A172 (cell line): Measurements from ENCODE around the gene SF3A1. TPM values are rescaled to one million over a fixed set of nuclear protein-coding genes. Genes with fewer than 3 reads are reported as not detected.

Source experiments
- DNase-seq: peaks from one replicate; pipeline ENCODE4 v3.0.0-alpha.2; 2015; ENCODE audit warnings: low spot score
- total RNA-seq: library from RNA; depleted of rRNA; stranded (reverse); fragments of >200 nt; shearing (Covaris generic); gene quantifications from 2 replicates; pipeline ENCODE4 v1.2.3, GENCODE V29; 2014

The SF3A1 gene
- total RNA-seq, 1 experiment from 2014 or later: 39.8 TPM

- DNase-seq: no peak
These were observed 32.5 kb downstream of the SF3A1 start for GRCh38 chr22:30324014-30324730.

- no peak for DNase-seq
These were observed 33.4 kb downstream of the SF3A1 start for GRCh38 chr22:30323246-30323645.

- DNase-seq: no peak
These were observed 35.2 kb downstream of the SF3A1 start for GRCh38 chr22:30321461-30321860.

GRCh38 chr22:30320021-30320556 lies 36.6 kb downstream of the SF3A1 start:
- no peak for DNase-seq

- DNase-seq: no peak
These were observed 37.8 kb downstream of the SF3A1 start for GRCh38 chr22:30318799-30319419.

GRCh38 chr22:30317778-30318177 lies 38.9 kb downstream of the SF3A1 start:
- DNase-seq: no peak

GRCh38 chr22:30315962-30316576 lies 40.6 kb downstream of the SF3A1 start:
- DNase-seq: no peak

- peak; percentile 79 for DNase-seq
These were observed 41.8 kb downstream of the SF3A1 start for GRCh38 chr22:30314915-30315314.

GRCh38 chr22:30313527-30314363 lies 42.9 kb downstream of the SF3A1 start:
- no peak for DNase-seq

- DNase-seq: peak; percentile 93
These were observed 44.6 kb downstream of the SF3A1 start for GRCh38 chr22:30312053-30312452.

- DNase-seq: peak; percentile 74
These were observed 45.6 kb downstream of the SF3A1 start for GRCh38 chr22:30310881-30311771.

GRCh38 chr22:30309951-30310741 lies 46.5 kb downstream of the SF3A1 start:
- DNase-seq: no peak

GRCh38 chr22:30308518-30309230 lies 48.0 kb downstream of the SF3A1 start:
- peak; percentile 67 for DNase-seq

- no peak for DNase-seq
These were observed 48.6 kb downstream of the SF3A1 start for GRCh38 chr22:30308093-30308492.

- no peak for DNase-seq
These were observed 49.6 kb downstream of the SF3A1 start for GRCh38 chr22:30307041-30307574.

- DNase-seq: no peak
These were observed 50.1 kb downstream of the SF3A1 start for GRCh38 chr22:30306627-30307011.

GRCh38 chr22:30305906-30306626 lies 50.6 kb downstream of the SF3A1 start:
- DNase-seq: no peak

- no peak for DNase-seq
These were observed 51.2 kb downstream of the SF3A1 start for GRCh38 chr22:30305519-30305905.
